HepG2 (cell line): ENCODE data around the gene VGLL4.

Source experiments
- FOXP4 ChIP-seq: sonication (generic); formaldehyde crosslinking; IDR thresholded peaks from 2 replicates; pipeline ENCODE4 v1.4.0; 2020; ENCODE audit warnings: missing genetic modification reagents
- NFE2L1 ChIP-seq: sonication (generic); formaldehyde crosslinking; IDR thresholded peaks from 2 replicates; pipeline ENCODE4 v1.4.0; 2020; ENCODE audit warnings: missing genetic modification reagents, mild to moderate bottlenecking, borderline replicate concordance
- RERE ChIP-seq: IDR thresholded peaks from 2 replicates; pipeline ENCODE4 v1.6.1; 2016; ENCODE audit warnings: low read depth, missing genetic modification reagents, missing compliant biosample characterization
- RNF219 ChIP-seq: sonication (generic); formaldehyde crosslinking; IDR thresholded peaks from 2 replicates; pipeline ENCODE4 v1.5.0; 2020; ENCODE audit warnings: mild to moderate bottlenecking, missing genetic modification reagents
- SIN3A ChIP-seq: IDR thresholded peaks from 2 replicates; pipeline ENCODE4 v1.6.1; 2011; ENCODE audit warnings: low read depth, mild to moderate bottlenecking, control low read depth, low read length, borderline replicate concordance
- TEAD3 ChIP-seq: optimal IDR thresholded peaks from 2 replicates; pipeline ENCODE3; 2016; ENCODE audit warnings: borderline replicate concordance
- ZNF441 ChIP-seq: sonication (generic); formaldehyde crosslinking; IDR thresholded peaks from 2 replicates; pipeline ENCODE4 v1.7.0; 2021; ENCODE audit warnings: missing genetic modification reagents, borderline replicate concordance
- ZNF639 ChIP-seq: conservative IDR thresholded peaks from 2 replicates; pipeline ENCODE4 v1.6.1; 2018; ENCODE audit warnings: missing genetic modification reagents

GRCh38 chr3:11593318-11594034, 50.2 kb downstream of the VGLL4 start:
- TF ChIP-seq RERE (CRISPR knock-in tag) (0 out of 2 replicates have a peak, but pooled peaks have one; percentile 25), ZNF441 (CRISPR knock-in tag) (no peak), SIN3A (0 out of 2 replicates have a peak, but pooled peaks have one; percentile 36), ZNF639 (CRISPR knock-in tag) (no peak), FOXP4 (CRISPR knock-in tag) (peak; percentile 79), NFE2L1 (CRISPR knock-in tag) (no peak), RNF219 (no peak), TEAD3 (CRISPR knock-in tag) (no peak)
